Measurements from ENCODE around the gene PPFIBP1.
"Not testable (repeated sequence)": the region's sequence is repeated elsewhere in the genome, so short reads cannot be mapped to it uniquely, and the experiment has no call there.

The PPFIBP1 gene

DNA sequence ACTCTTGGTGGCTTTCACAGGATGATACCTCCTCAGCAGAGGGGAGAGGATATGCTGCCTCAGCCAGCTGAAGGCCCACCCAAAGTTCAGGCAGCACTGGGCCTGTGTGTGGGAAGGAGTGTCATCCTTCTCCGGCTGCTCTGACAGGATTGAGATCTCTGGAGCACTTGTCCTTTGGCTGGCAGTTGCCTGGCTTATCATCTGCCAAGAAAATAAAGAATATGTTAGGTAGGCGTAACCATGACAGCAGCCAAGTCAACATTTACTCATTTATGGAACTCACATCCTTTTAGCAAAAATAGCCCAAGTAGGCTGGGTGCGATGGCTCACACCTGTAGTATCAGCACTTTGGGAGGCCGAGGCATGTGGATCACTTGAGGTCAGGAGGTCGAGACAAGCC is 68.5 kb downstream of the PPFIBP1 start:
- DNase-seq (ENCODE audit: low spot score), result no peak

DNA sequence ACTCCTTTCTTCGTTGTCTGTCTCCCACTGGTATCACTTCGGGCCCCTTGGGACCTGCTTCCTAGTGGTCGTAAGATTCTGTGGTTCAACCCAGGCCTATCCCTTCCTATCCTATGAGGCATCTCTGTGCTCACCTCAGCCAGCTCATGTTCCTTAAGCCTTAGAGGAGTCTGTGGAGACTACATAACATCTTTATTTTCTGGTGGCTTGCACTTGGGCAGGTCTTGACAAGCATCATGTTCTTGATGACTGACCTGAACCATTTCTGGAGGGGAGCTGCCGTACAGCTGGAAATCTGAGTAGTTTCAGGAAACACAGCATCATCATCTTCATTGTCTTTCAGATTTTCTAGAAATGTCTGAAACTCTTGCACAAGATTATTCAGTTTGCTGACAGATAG is 69.3 kb downstream of the PPFIBP1 start:
- DNase-seq (ENCODE audit: low spot score), result no peak

DNA sequence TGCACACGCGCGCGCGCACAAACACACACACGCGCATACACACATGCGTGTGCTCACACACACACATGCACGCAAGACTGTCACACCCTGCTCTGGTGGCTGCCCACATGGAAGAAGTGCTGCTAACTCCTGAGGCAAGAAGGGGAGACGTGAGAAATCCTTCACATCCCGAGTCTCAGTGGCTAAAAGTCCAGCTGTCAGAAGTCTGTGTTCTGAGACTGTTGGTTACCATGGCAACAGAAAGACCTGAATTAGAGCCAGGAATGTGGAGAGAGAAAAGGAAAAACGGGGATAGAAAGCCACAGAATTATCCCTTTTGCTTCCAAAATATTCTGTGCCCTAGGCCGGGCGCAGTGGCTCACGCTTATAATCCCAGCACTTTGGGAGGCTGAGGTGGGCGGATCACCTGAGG is 71.2 kb downstream of the PPFIBP1 start:
- DNase-seq (ENCODE audit: low spot score), result no peak

DNA sequence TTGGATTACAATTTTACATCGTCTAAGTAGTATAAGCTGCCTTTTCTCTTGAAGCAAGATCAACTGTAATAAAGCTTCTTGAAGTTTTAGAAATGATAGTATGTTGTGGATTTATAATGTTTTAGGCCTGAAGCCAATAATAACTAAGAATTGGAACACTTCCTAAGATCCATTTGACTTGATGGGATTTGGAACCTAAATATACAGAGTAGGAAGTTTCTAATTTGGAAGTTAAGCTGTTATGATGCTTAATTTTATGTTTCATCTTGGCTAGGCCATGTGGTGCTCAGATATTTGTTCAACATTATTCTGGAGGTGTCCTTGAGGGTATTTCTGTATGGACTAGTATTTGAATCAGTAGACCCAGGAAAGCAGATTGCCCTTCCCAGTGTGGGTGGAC is 74.9 kb downstream of the PPFIBP1 start:
- DNase-seq (ENCODE audit: low spot score), result not testable (repeated sequence)

DNA sequence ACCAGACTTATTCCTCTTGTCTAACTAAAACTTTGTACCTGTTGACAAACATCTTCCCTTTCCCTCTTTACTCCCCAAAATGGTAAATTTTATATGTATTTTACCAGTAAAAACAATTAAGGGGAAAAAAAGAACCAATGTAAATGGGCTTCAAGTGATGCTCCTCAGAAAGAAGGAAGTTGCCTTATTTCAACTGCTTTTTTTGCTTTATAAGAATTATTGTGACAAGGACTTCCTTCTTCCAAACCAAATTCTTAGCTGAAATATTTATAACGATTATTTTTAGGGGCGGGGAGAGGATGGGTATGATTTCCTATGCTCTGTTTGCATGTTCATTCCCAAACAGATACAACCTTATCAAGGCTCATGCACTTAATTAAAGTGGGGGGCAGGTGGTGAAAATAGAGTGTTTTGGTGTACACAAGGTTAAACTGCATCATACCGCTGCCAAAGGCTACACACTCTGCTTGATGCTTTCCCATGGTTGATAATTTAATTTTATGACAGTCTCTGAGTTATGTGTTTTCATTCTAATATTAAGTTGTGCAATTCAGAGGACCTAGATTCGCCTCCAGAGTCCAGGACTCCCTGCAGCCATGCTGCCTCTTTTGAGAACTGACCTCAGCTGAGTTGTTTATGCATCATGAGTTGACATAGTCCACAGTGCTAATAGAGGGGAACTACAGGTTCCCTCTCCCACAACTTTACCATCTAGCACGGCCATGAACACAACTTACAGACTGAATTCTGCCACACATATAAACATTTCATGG is 77.2 kb downstream of the PPFIBP1 start:
- not testable (repeated sequence) for DNase-seq (ENCODE audit: low spot score)

DNA sequence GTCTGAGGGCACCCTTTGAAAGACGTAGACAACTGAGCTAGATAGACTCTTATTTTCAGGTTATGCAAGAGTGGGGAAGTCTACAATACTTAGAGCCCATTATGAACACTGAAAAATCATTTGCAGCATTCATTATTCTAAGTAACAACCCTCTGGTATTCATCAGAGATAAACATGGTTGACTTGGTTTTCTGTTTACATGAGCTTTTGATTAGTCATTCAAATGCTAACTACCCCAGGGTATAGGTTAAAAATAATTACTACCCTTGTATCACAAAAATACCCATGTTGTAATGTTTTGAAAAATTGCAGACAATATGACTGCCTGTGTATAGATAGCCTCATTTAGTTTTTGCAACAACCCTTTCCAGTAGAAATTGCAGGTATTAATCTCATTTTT is 78.5 kb downstream of the PPFIBP1 start:
- DNase-seq (ENCODE audit: low spot score), result no peak

DNA sequence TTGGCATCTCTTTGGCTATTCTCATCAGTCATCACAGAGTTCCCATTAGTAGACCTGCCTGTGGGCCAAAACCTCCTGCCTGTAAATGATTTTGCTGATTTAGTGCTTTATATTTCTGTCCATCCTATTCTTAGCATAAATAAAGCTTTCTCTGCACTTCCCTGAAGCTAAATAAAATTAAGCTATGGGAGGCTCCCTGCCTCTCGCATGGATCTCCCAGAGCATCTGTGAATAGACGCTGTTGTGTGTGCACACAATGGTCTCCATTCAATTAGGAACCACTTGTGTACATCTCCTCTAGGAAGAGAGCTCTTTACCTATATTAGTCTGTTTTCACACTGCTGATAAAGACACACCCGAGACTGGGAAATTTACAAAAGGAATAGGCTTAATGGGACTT is 80.4 kb downstream of the PPFIBP1 start:
- DNase-seq (ENCODE audit: low spot score), result no peak

DNA sequence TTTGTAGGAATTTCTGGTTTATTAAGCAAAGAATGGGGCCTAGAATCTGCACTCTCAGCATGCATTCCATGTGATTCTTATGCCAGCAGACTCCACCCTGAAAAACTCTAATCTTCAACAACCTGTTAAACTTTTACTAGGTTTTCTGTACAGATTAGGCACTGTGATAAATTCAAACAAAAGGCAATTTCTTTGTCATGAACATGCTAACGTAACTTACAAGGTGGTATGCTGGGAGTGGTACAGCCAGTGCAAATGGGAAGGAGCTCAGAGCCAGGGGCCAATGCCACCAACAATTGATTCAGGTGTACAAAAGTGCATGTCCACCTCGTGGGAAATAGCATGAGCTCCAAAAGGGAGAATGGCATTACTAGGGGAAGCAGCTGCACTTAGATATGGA is 83.0 kb downstream of the PPFIBP1 start:
- DNase-seq (ENCODE audit: low spot score), result no peak

DNA sequence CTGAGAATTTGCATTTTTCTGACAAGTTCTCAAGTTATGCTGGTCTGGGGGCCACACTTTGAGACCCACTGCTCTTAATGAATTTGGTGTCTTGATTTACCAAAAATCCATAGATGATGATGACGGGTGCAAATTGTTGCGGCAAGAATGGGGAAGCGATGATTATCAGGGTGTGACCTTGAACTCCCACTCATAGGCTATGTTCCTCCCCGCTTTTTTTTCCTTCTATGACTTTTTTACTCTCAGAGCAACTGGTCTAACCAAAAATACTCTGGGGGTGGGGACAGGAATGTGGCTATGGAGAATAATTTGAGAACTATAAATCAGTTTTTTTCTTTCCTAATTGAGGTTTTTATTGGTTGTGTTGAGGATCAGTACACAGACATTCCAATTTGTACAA is 83.6 kb downstream of the PPFIBP1 start:
- DNase-seq (ENCODE audit: low spot score), result no peak

DNA sequence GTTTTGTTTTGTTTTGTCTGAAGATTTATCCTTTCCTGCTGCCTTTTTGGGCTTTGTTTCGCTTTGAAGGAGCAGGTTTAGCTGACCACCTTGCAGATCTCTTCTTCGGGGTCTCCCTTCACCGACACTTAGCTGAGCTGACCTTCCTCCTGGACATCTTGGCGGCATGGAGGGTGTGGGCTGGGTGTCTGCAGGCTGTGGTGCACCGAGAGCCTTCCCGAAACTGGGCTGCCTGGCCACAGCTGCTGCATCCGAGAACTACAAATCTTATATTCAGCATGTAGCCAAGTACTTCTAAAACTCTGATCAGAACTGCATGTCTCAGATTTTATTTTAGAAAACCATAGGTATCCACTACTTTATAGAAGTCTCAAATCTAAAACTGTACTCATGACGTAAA is 84.9 kb downstream of the PPFIBP1 start:
- DNase-seq (ENCODE audit: low spot score), result no peak

DNA sequence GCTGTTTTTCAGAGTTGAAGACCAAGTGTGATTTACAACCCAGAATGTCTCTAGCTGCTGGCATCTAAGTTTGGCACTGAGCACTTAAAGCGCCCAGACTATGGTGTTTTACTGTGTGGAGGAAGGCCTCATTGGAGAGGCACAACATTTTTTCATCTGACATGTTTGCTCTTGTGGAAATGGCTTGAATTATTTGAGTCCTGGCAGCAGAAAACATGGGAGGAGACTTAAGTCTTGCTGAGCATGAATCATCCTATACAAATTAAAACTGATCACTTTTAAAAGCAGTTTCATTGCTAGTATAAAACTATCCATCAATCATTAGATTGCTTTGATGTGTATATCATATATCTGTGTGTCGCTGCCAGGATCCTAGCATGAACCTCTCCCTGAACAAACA is 86.4 kb downstream of the PPFIBP1 start:
- DNase-seq (ENCODE audit: low spot score), result no peak

DNA sequence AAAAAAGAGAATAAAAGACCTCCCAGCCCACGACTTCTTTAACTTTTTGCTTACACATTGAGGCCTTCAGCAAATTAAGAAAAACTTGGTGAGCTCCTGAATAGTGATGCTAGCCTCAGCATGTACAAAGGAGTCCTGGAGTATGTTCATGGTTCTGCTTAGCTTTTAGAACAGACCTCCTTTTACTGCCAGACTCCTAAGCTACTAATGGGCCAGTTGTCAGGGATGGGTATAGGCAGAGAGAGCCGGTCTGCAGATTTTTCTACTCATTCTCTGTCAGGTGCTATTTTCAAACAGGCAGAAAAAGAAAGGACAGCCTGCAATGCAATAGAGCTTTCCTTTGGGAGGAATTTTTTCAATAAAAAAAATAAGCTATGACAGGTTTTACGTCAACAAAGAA is 90.4 kb downstream of the PPFIBP1 start:
- no peak for DNase-seq (ENCODE audit: low spot score)

DNA sequence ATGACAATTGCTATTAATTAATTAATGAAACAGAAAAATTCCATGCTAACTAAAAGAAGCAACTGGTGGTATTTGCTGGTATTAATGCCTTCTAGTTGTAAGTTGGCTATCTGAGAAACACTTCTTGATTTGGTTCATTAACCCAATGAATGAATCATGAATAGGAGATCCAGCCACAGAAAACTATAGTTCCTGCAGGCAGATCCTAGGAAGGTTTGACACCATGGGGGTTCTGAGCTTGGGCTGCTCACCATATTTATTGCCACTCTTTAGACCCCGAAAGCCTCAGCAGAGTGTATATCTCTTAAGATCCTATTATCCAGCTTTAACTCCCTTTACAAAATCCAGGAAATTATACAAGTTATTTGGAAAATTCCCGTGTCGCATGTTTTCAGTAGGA is 90.9 kb downstream of the PPFIBP1 start:
- no peak for DNase-seq (ENCODE audit: low spot score)

DNA sequence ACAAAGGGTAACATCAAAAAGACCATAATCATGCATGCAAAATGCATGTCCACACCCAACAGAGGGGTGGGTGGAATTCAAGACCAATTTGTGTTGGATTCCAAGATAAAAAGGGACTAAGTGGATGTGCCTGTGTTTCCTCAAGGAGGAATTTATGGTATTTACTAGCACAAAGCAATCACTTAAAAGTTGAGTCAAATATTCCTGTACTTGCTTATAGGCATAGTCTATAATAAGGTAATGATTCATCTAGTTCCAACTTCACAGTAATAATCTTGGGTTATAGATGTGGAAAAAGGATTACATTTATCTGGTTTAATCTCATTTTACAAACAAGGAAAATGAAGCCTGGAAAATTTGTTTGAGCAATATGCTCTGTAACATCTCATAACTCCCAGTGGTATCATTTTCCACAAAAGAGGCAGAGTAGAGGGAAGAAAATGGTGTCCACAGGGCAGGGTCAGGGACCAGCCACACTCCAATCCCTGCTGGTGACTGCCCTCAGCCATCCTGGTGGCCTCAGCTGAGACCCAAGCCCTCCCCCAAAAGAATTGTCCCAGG is 91.4 kb downstream of the PPFIBP1 start:
- no peak for DNase-seq (ENCODE audit: low spot score)

DNA sequence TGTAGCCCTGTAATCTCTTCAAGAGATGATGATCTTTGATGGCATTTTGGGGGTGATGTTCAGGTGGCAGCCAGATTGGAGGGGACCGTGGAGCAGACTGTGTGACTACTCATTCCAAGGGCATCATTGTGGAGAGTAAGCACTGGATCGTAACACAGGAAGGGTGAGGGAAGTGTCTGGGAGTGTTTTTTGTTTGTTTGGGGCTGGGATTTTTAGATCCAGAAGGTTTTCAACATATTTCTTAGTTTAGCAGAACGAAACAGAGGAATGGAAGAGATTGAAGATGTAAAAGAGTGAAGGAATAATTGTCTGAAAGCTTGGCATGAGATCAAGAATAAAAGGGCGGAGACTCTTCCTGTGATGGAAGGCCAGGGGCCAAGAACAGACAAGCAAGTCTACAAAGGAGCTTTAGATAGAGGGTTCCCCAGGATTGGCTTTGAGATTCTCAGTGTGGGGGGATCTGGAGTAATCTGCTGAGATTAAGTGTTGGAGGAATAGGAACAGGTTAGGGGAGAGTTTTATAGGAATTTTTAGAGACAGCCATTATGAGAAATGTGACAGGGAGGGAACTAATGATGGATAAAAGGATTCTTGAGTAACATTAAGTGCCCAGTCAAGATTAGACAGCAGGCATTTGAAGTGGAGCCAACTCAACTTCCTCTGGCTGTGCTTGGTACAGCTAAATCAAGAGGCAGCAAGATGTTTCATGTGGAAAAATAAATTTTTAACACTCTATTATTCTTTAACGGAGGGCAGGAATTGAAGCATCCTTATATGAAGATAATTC is 92.5 kb downstream of the PPFIBP1 start:
- no peak for DNase-seq (ENCODE audit: low spot score)

DNA sequence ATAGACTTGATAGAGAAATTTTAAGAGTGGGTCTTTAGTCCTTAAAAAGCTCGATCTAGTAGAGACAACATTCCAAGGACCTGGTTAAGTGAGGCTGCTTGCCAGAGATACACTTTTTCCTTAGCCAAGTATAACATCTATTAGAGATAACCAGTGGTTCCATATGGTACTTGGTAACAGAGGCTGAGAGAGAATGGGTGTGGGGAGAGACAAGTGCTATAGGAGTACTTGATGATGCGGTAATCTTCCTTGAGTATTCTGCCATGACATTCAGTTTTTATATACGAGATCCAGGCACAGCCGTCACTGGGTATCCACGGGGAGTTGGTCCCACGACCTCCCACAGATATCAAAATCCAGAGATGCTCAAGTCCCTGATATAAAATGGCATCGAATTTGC is 94.8 kb downstream of the PPFIBP1 start:
- no peak for DNase-seq (ENCODE audit: low spot score)

DNA sequence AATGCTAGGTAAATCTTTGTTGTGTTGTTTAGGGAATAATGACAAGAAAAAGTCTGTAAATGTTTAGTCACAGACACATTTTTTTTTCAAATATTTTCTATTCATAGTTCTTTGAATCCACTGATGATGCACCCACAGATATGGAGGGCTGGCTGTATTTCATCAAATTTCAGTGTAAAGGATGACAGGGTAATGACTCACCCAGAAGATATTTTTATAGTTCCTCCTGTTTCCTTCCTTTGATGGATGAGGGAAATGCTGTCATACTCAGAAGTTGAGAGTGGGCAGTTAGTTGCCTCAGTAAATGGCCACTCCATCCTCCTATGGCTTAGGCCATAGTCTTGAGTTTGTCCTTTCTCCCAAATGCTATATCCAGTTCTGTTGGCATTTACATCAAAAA is 95.3 kb downstream of the PPFIBP1 start:
- DNase-seq (ENCODE audit: low spot score), result peak; percentile 3

DNA sequence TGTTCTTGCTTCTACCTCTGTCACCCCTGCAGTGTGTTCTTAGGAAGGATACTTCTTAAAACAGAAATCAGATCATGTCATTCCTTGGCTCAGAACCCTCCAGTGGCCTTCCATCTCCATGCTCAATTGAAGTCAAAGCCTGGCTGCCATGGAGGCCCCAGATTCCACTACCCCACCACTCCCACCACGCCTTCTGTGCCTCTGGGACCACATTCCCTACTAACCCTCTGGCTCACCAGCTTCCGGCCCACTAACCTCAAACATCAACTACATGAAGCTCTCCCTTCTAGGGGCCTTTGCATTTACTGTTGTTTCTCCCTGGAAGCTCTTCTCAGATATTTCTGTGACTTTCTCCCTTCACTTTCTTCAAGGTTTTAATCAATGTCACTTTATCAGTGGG is 96.1 kb downstream of the PPFIBP1 start:
- no peak for DNase-seq (ENCODE audit: low spot score)

DNA sequence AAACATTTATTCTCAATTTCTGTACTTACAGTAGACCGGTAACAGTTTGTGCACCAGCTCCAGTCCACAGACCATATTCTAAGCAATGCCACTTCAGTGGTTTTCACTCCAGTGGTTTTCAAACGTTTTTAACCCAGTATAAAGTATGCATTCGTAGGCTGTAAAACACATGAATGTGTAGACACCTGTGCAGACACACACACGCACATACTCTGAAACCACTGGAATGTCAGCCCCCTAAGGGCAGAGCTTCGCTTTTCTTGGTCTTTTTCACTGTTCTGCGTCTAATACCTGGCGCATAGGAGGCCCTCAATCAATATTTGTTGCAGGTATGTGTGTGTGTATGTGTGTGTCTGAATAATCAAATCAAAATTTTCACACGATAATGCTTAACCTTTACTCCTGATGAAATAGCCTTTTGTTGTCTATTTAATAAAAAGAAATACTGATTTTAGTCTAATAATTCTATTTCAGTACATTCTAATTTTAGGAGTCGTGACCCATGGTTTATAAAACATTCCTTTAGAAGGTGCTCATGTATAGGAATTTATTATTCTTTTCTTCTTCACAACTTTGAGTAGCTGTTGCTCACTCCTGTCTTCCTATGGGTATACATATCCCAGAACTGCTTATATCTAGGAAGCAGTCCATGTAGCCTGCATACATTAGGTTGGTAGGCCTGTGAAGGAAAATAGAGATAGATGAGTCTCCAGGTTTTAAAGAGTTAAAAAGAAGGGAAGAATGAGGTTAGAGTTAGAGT is 98.6 kb downstream of the PPFIBP1 start:
- DNase-seq (ENCODE audit: low spot score), result no peak

DNA sequence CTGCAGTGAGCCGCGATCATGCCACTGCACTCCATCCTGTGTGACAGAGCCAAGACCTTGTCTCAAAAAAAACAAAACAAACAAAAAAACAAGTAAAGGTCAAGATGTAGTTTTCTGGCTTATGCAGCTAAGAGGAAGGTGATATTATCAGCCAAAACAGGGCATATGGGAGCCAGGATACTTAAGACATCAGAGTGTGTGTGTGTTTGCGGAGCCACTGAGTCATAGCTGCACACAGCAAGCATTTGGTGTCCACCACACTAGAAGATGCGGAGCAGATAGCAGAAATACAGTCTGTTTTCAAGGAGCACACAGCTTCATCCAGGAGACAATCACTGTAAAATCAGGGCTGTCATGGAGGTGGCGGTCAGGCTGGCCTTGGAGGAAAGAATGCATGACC is 99.6 kb downstream of the PPFIBP1 start:
- DNase-seq (ENCODE audit: low spot score), result no peak

DNA sequence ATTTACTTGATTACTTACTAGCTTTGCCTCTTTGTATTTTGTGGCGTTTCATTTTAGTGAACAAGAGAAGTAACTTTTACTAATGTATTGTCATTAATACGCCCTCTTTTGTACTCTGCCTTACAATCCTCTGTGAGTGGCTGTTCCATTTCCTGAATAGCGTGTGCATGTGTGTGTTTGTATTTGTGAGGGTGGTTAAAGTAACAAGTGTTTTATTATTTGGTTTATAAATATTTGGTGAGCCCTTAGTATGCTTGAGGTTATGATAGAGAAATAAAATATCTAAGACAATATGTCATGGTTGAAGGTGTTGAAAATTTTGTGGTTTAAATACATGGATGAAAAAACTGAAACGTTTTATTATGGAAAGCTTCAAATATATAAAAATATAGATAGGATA is 100.6 kb downstream of the PPFIBP1 start:
- no peak for DNase-seq (ENCODE audit: low spot score)

DNA sequence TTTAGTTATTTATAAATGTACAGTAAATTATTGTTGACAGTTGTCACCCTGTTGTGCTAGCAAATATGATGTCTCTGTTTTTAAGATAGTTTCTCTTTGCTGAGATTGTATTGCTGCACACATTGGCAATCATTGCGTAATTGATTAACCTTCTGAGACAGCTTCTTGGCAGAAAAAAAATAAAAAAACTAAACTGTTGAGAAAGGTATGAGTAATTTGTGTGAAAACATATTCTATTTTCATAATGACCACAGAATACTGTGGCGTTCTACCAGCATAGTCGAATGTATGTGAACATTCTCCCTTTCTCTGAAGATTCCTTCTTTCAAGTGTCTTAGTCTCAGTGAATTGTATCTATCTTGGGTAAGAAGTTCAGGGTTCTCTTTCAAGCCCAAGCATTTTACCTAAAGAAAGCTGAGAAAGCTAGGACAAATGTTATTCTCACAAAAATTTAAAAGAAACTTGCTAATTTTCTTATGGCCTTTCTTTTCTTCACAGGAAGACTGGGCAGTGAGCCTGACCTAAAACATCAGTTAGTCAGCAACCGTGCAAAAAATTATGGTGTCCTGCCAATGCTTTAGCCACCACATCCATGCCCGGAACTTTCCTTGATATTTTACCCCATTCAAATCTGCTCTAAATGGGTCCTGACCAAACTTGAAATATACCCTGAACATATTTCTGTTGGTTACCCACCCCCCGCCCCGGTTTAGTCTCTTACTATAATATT is 103.3 kb downstream of the PPFIBP1 start:
- no peak for DNase-seq (ENCODE audit: low spot score)

All from CD4-positive, alpha-beta T cell treated with Interleukin-2 at 100 ng/mL for 4 hours (primary cell).